ENCODE data around the gene EIF2B1. TPM values are rescaled to one million over a fixed set of nuclear protein-coding genes. Genes with fewer than 3 reads are reported as not detected.

EIF2B1 gene
- total RNA-seq: 28.1 TPM

DNA sequence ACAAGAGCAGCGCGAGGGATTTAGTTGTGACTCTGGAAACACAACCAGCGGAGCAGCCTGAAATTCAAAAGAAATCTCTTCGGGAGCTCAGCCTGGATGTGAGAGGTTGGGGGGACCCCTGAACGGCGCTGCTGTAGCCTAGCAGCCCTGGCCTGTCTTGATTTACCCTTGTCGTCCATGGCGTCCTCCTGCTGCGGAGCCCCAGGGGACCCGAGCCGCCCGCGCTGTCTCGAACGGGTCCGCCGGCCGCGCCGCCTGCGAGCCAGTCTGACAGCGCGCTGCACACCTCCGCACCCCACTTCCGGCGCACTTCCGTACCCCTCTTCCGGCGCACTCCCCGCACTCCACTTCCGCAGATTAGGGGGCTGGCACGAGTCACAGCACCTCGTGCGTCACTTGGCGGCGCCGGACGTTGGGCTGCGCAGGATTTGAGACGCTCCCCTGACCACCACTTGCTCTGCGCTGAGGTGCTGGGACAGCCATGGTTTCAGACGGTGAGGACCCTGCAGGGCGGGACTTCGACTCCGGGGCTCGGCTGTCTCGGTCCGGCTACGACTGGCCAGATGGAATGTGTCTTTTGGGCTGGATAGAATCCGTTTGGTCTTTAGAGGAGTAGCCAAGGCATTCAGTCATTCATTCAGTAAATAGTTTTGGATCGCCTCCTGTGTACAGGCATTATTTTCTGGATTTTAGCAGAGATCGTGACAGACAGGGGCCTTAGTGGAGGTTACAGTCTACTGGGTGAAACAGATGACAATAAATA lies at the start of gene EIF2B1, which contains the start of gene GTF2H3:
Gene EIF2B1 (minus strand): TSS at position 308 of the 763 bp plus-strand sequence. CDS start 129 bp downstream, at position 179.
Gene GTF2H3 (plus strand): TSS at position 451 of the 763 bp plus-strand sequence. CDS start 31 bp downstream, at position 482.
- FAIRE-seq (no peak), DNase-seq (ENCODE audit: low spot score in 2 of 2) (peak; percentile 92 to 98)

DNA sequence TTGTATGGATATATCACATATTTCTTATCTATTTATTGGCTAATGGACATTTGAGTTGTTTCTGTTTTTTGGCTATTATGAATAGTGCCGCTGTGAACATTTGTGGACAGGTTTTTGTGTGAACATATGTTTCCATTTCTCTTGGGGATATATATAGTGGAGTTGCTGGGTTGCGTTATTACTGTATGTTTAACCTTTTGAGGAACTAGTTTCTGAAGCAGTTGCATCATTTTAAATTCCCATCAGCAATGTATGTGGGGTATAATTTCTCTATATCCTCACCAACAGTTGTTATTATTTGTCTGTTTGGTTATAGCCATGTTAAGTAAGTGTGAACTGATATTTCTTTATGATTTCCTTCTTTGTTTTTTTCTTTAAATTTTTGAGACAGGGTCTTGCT lies 48.1 kb upstream of the EIF2B1 start:
- DNase-seq (ENCODE audit: low spot score in 2 of 2) (no peak), FAIRE-seq (no peak)

DNA sequence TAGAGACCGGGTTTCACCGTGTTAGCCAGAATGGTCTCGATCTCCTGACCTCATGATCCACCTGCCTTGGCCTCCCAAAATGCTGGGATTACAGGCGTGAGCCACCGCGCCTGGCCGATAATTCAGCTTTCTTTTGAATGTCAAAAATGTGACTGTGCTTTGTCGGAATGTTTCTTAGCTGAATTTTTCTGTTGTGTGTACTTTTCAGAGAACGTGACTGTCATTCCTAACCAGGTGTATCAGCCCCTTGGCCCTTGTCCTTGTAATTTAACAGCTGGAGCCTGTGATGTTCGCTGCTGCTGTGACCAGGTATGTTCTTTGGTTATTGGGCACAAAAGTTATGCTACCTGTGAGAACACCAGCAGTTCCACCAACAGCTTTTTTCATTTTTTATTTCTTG lies 45.5 kb upstream of the EIF2B1 start:
- FAIRE-seq (no peak), DNase-seq (ENCODE audit: low spot score in 2 of 2) (no peak)

DNA sequence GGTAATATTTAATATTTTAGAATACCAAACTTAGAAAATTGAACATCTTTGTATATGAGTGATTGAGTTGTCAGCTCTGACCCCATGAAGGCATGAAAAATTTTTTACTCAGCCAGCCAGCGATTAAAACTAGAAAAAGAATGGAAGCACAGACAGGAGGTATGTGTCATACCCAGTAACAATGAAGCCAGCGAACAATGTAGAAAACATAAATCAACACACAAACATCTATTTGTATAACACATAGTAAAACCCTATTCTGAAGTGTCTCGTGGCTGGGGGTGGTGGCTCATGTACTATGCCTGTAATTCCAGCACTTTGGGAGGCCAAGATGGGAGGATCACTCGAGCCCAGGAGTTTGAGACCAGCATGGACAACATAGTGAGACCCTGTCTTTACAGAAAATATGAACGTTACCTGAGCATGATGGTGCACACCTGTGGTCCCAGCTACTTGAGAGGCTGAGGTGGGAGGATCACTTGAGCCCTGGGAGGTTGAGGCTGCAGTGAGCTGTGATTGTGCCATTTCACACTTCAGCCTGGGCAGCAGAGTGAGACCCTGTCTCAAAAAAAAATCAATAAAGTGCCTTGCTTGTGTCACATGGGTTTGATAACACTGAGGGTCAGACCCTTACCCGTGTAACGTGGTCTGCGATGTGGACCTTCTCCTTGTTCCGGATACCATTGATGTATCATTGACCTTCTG lies 43.3 kb upstream of the EIF2B1 start:
- FAIRE-seq (no peak), DNase-seq (ENCODE audit: low spot score in 2 of 2) (no peak)

DNA sequence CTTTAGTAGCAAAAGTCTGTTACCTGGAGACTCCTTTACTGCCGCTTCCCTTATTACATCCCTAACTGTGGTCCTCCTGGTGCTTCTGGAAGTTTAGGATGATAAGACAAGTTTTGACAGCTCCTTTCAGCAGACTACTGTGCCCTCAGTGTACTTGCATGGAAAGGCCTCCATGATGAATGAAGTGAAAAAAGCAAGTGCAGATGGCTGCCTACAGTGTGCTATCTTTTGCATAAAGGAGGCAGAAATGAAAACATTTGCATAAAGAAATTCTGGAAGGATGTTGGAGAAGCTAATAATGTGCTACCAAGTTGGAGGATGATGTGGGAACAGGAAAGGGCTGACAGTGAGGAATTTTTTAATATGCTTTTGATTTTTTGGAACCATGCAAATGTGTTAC lies 42.0 kb upstream of the EIF2B1 start:
- FAIRE-seq (no peak), DNase-seq (ENCODE audit: low spot score in 2 of 2) (no peak)

DNA sequence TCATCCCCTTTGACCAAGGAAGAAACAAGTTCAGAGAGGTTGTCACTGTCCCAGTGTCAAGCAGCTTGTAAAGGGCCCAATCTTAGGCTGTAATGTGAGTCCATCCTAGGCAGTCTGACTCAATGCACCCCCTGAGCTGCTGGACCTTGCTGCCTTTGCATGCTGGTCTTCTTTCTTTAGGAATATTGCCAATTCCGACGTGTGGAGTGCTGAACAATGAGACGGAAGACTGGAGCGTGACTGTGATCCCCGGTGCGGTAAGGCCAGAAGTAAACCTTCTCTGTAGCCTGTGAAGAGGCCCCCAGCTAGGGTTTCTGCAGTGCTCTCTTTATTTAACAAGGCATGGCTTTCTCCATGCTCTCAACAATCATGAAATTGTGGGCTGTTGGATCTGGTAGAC lies 38.4 kb upstream of the EIF2B1 start:
- no peak for FAIRE-seq
- no peak for DNase-seq (ENCODE audit: low spot score in 2 of 2)

DNA sequence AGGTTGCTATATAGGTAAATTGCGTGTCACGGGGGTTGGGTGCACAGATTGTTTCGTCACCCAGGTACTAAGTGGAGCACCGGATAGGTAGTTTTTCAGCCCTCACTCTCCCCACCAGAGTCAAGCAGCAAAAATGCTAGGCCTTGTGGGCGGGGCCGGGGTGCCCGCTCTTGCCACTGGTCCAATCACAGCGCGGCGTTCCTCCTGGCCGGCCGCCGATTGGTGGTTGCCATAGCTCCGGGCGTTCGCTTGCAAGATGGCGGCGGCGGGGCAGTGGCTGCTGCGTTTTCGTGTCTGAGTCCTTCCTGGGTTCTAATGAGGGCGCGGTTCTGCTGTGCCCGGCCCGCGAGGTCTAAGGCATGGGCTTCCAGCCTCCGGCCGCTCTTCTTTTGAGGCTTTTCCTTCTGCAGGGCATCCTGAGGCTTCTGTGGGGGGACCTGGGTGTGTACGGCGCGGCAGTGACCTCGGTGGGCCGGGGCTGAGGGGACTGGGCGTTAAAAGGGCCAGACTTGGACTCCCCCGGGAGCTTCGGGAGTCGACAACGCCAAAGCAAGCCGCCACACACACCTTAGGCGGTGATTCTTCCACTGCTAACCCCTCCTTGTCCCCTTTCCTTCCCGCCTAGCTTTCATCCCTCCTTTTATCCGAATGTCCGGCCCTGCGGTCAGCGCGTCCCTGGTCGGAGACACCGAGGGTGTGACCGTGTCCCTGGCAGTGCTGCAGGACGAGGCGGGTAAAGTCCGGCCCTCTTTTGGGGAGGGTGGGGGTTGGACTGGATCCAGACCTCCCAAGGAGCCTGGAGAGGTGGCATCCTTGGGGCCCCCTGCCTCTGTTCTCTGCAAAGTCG lies 37.6 kb upstream of the EIF2B1 start, which contains the start of gene TCTN2:
Gene TCTN2 (plus strand): TSS at position 232 of the 847 bp plus-strand sequence. CDS start 128 bp downstream, at position 360.
- DNase-seq (ENCODE audit: low spot score in 2 of 2) (peak; percentile 82 to 96), FAIRE-seq (no peak)

DNA sequence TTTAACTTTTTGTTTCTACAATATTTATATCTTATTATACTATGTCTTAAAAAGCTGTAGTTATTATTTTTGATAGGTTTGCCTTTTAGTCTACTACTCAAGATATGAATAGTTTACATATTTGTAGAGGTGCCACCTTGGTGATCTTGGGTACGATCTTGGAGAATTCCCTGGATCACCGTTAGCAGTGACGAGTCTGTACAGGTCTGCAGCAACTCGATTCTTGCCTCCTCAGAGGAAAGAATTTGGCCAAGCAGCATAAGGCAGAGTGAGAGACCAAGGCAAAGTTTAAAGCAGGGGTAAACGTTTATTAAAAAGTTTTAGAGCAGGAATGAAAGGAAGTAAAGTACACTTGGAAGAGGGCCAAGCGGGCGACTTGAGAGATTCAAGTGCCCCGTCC lies 34.3 kb upstream of the EIF2B1 start:
- DNase-seq (ENCODE audit: low spot score in 2 of 2) (no peak), FAIRE-seq (no peak)

DNA sequence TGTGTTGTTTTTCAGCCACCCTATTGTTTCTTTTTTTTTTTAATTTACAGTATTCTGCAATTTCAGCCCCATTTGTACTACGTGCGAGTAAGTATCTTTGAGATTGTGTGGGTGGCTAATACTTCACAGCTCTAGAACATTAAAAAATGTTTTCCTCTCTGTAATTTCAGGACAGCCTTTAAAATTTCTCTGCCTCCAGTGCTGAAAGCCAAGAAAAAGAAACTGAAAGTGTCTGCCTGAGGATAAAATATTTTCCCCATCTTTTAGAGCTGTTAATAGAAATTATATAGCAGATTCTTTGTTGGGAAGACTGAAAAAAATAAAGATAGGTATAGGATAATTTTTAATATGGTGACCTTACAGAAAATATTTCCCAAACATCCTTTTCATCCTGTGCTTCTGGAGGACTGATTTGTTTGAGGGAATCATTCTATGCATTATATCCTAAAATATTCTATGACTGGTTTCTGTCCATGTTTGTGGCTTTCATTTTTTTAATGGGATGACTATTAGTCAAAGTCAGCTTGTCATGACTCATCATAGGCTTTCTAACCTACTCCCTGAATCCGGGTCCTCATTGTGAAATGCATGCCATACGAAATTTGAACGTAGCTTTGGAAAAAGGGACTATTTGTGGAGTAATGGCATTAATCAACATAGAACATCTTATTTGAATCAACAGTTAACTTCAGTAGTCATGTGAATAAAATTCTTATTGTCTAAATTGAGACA lies 26.7 kb upstream of the EIF2B1 start:
- DNase-seq (ENCODE audit: low spot score in 2 of 2) (no peak), FAIRE-seq (no peak)

DNA sequence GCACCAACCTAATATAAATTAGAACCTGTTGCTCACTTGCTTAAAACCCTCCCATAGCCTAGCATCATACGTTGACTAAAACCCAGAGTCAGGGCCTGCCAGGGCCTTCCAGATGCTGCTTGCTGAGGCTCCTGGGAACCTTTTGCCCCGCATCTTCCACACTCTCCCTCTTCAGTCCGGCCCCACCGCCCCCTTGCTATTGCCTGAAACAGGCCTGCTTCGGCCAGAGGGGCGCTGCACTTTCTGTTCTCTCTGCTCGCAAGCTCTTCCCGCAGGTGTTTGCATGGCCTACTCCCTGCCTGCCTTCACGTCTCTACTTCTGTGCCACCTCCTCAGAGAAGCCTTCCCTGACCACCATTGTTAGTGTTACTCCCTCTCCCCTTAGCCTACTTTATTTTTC lies 23.7 kb upstream of the EIF2B1 start:
- no peak for FAIRE-seq
- no peak for DNase-seq (ENCODE audit: low spot score in 2 of 2)

DNA sequence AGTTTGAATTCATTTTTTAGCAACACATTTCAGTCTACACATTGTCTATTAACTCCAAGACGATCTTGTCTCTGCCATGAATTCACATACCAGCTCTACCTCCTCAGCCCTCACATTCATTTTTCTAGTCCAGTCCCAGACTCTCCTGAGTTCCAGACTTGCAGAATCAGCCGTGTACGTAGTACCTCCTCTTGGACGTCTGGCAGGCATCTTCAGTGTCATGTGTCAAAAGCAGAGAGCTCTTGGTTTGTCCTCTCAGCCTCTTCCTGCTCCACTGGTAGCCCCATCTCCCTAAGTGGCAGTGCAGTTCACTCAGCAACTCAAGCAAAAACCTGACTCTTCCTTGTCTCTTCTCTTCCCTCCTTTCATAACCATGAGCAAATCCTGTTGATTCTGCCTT lies 22.9 kb upstream of the EIF2B1 start:
- no peak for FAIRE-seq

DNA sequence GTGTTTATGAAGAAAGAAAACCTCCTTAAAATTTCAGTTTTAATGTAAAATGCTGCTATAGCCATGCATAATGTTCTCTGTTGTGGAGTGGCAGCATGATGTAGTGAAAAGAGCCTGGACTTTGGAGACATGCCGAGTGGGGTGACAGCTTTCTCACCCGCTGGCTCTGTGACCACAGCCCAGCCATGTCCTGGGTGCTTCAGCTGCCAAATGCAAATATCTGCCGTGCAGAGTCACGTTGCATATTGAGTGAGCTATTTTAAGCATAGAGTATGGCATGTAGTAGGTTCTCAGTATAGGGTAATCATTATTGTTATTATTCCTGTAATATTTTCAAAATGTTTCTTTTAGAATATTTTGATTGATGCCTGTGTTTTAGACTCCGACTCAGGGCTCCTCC lies 21.9 kb upstream of the EIF2B1 start:
- no peak for FAIRE-seq
- DNase-seq (ENCODE audit: low spot score in 2 of 2): no peak

More for the DNA sequence above, 22.9 kb upstream of the EIF2B1 start:
- DNase-seq (ENCODE audit: low spot score in 2 of 2): no peak

DNA sequence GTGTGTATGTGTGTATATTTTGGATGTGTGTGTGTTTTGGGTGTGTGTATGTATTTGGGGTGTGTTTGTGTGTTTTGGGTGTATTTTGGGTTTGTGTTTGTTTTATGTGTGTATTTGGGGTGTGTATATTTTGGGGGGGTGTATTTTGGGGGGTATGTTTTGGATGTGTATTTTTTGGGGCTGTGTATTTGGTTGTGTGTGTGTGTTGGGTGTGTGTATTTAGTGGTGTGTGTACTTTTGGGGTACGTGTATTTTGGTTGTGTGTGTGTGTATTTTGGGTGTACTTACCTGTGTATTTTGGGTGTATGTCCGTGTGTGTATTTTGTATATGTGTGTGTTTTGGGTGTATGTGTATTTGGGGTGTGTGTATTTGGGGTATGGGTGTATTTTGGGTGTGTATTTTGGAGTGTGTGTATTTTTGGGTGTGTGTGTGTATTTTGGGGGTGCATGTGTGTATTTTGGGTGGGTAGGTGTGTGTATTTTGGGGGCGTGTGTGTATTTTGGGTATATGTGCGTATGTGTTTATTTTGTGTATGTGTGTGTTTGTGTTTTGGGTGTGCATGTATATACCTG lies 20.7 kb upstream of the EIF2B1 start:
- no peak for DNase-seq (ENCODE audit: low spot score in 2 of 2)
- no peak for FAIRE-seq

DNA sequence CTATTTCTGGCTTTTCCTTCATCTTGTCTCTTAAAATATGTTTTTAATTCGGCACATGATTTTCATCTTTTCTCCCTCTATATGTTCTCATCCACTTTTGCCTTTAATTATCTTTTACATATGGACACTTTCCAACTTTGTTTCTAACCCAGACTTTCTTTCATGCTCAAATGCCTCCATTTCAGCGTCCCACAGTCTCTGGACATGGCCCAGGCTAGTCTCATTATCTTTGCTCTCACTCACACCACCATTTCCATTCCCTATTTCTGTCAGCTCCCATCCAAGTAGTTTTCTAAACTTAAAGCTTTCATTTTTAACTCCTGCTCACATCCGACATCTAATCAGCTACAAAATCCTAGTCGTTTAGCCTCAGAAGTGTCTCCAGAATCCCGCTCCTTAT lies 14.9 kb upstream of the EIF2B1 start:
- FAIRE-seq (no peak), DNase-seq (ENCODE audit: low spot score in 2 of 2) (no peak)

DNA sequence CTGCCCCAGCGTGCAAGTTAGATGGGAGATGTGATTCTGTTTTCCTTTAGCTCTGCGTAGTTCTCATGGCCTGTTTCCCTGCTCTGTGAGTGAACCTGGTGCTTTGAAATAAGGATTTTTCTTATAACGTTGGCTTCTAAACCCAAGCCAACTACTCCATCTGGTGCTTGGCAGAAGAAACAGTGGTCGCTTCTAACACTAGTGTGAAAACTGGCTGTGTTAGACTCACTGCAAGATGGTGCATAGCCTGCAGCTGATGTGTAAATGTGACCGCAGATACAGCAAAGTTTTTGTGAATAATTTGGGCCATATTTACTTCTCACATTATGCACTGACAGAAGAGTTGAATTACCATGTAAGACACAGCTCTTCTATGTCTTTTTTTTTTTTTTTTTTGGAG lies 12.4 kb upstream of the EIF2B1 start:
- DNase-seq (ENCODE audit: low spot score in 2 of 2) (no peak), FAIRE-seq (no peak)

DNA sequence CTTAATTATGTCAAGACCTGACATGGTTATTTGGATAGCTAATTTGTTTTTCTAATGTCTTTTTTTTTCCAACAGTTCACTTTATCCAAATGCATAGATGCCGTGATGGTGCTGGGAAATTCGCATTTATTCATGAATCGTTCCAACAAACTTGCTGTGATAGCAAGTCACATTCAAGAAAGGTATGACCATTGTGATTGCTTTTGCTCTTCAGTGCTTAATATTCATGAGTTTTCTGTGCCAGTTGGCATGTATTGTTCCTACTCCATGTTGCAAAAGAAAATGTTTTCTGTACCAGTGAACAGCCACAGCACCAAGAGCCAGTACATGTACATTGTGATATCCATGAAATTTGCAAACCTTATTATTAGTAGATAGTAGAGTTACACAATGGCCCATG lies 11.9 kb upstream of the EIF2B1 start:
- no peak for FAIRE-seq
- DNase-seq (ENCODE audit: low spot score in 2 of 2): no peak

DNA sequence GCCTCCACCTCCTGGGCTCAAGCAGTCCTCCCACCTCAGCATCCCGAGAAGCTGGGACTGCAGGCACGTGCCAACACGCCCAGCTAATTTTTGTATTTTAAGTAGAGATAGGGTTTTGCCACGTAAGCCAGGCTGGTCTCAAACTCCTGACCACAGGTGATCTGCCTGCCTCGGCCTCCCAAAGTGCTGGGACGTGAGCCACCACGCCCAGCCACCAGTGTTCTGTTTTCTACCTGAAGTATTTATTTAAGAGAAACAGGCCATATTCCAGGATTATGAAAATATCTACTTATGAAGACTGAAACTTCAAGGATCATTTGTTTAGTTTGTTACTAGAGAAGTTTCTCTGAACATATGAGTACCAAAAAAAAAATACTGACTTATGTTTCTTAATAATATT lies 10.4 kb upstream of the EIF2B1 start:
- DNase-seq (ENCODE audit: low spot score in 2 of 2) (no peak), FAIRE-seq (no peak)

DNA sequence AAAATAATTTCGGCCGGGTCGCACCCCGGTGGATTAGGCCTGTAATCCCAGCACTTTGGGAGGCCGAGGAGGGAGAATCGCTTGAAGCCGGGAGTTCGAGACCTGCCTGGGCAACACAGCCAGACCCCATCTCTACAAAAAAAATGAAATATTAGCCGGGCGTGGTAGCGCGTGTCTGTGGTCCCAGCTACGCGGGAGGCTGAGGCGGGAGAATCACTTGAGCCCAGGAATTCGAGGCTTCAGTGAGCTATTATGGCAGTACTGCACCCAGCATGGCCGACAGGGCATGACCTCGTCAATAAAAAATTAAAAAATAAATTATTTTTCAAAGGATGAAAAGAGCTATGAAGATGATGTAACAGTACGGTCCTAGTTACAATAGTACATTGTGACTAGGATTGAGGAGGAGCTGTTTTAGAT lies 666 bp upstream of the EIF2B1 start:
- no peak for DNase-seq (ENCODE audit: low spot score in 2 of 2)

DNA sequence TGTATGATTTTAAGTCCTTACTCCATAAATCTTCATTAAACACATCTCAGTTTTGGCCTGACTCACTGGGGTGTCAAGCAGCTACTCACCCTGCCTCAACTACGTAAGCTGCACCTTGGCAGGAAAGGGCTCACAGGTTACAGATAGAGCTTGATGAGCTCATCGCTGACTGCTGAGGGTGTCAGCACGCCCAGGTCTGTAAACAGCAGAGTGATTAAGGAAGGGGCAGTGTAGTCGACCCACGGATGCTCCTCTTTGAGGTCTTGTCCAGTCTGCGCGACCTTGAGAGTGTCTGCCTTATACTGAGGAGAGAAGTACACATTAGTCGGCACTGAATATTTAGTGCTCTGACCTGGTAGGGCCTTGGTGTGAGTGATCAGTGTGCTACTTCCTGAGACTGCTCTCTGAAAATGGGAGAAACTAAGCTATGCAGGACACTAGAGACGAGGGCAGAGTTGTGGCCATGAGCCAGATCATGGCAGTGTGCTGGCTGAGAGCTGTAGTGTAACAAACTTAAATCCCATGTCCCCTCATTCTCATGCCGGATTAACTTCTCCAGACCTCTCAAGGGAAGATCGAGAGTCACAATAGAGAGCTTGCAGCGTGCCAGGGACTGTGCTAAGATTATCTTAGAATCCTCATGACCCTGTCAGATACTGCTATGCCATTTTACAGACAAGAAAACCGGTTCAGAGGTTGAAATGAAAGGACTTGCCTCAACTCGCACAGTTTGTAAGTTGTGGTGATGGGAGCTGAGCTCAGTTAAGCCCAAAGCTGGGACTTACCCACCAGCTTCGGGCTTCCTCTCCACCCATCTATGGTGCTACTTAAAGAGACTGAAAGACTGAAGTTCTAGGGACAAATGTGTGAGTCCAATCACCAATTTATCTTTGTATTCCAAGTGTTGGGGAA lies 11.6 kb downstream of the EIF2B1 start:
- no peak for FAIRE-seq
- DNase-seq (ENCODE audit: low spot score in 2 of 2): no peak

More for the DNA sequence above, 666 bp upstream of the EIF2B1 start:
- no peak for FAIRE-seq
